Memory B cell (primary cell): ENCODE measurements around the gene DUSP28.
"Not testable (repeated sequence)": the region's sequence is repeated elsewhere in the genome, so short reads cannot be mapped to it uniquely, and the experiment has no call there.

Experiments used
- ATAC-seq: fragments of 150-1000 bp; cut with Tn5 transposase; 2 replicates; pipeline ENCODE4 v1.10.0; 2021; ENCODE audit warnings: low read depth, mild to moderate bottlenecking, moderate library complexity
- DNase-seq, 2 donors: peaks; one replicate each; pipeline ENCODE4 v3.0.0; 2022; ENCODE audit warnings: low spot score in 2 of 2
- H3K27ac Mint-ChIP-seq: one replicate; pipeline ENCODE4 v1.8.0; 2022; ENCODE audit warnings: mild to moderate bottlenecking, moderate library complexity, mixed read lengths
- H3K27me3 Mint-ChIP-seq: one replicate; pipeline ENCODE4 v1.8.0; 2022; ENCODE audit warnings: mixed read lengths
- H3K36me3 Mint-ChIP-seq: one replicate; pipeline ENCODE4 v1.8.0; 2022; ENCODE audit warnings: mild to moderate bottlenecking, mixed read lengths
- H3K4me1 Mint-ChIP-seq: one replicate; pipeline ENCODE4 v1.8.0; 2022; ENCODE audit warnings: mixed read lengths
- H3K4me3 Mint-ChIP-seq: one replicate; pipeline ENCODE4 v1.8.0; 2022; ENCODE audit warnings: mild to moderate bottlenecking, moderate library complexity, mixed read lengths
- H3K9me3 Mint-ChIP-seq: one replicate; pipeline ENCODE4 v1.8.0; 2022; ENCODE audit warnings: mixed read lengths

Gene DUSP28

DNA sequence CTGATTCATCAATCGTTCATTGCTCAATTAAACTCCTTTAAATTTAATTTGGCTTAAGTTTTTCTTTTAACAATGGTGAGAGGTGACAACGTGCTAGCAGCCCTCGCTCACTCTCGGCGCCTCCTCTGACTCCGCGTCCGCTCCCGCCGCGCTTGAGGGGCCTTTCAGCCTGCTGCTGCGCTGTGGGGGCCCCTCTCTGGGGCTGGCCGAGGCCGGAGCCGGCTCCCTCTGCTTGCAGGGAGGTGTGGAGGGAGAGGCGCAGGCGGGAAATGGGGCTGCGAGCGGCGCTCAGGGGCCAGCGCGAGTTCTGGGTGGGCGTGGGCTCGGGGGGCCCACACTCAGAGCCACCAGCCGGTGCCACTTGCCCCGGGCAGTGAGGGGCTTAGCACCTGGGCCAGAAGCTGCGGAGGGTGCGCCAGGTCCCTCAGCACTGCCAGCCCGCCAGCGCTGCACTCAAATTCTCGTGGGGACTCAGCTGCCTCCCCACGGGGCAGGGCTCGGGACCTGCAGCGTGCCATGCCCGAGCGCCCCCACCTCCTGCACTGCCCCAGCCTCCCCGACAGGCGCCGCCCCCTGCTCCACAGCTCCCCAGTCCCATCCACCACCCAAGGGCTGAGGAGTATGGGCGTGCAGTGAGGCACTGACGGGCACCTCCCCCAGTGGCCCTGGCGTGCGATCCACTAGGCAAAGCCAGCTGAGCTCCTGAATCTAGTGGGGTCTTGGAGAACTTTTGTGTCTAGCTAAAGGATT lies 22.0 kb upstream of the DUSP28 start:
- Mint-ChIP-seq H3K27me3 (no peaks in the 10 kb centered on the region), H3K4me3 (no peak overlapping the region), H3K4me1 (peaks cover 7% of the 10 kb centered on the region), H3K36me3 (peaks cover 44% of the 10 kb centered on the region), H3K27ac (no peak overlapping the region), H3K9me3 (peaks cover 2% of the 10 kb centered on the region)
- no peak for DNase-seq
- ATAC-seq, result no peak

- H3K4me1 Mint-ChIP-seq, DNase-seq, H3K4me3 Mint-ChIP-seq, H3K27me3 Mint-ChIP-seq, ATAC-seq, H3K27ac Mint-ChIP-seq, H3K9me3 Mint-ChIP-seq: not testable (repeated sequence)
- peaks cover 38% of the 10 kb centered on the region for H3K36me3 Mint-ChIP-seq
Measured at GRCh38 chr2:240539101-240539500, 21.1 kb upstream of the DUSP28 start.

DNA sequence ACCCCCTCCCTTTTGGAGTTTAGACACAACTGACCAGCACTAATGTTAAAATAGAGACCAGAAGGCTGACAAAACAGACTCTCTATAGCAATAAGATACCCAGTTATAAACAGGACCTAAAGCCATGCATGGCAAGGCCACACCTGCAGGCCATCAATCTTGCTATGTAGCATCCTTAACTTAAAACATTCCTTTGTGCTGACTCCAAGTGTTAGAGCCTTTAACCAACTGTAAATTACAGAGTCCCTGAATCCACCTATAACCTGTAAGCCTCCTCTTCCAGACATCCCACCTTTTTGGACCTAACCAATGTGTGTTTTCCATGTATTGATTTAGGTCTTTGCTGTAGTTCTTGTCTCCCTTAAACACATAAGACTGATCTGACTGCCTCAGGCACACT lies 20.3 kb upstream of the DUSP28 start:
- Mint-ChIP-seq H3K36me3 (peaks cover 34% of the 10 kb centered on the region), H3K9me3 (no peaks in the 10 kb centered on the region), H3K27ac (no peak overlapping the region), H3K4me1 (peaks cover 7% of the 10 kb centered on the region), H3K27me3 (no peaks in the 10 kb centered on the region), H3K4me3 (no peak overlapping the region)
- ATAC-seq (no peak), DNase-seq (no peak)

- Mint-ChIP-seq H3K27me3 (no peaks in the 10 kb centered on the region), H3K4me3 (no peak overlapping the region), H3K9me3 (peaks cover 2% of the 10 kb centered on the region), H3K36me3 (peaks cover 17% of the 10 kb centered on the region), H3K4me1 (peaks cover 11% of the 10 kb centered on the region), H3K27ac (peak overlapping the region; percentile 62)
- DNase-seq (no peak), ATAC-seq (no peak)
Measured at GRCh38 chr2:240551288-240551687, 8.9 kb upstream of the DUSP28 start.

DNA sequence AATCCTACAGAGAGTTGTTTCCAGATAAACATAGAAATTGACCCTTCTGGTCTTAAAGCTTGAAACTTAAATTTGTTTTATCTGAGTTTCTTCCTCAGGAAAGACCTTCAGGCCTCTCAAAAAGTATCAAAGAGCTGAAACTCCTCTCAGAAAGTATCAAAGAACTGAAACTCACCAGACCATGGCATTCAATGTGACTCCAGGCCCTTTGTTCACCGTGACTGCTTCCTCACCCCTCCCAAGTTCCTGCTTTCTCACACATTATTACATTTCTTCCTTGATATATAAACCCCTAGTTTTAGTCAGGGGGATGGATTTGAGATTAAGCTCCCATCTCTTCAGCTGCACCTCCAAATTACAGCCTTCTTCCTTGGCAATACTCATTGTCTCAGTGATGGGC lies 8.3 kb upstream of the DUSP28 start:
- Mint-ChIP-seq H3K9me3 (peaks cover 2% of the 10 kb centered on the region), H3K36me3 (peaks cover 15% of the 10 kb centered on the region), H3K27ac (peak overlapping the region; percentile 62), H3K27me3 (no peaks in the 10 kb centered on the region), H3K4me3 (no peak overlapping the region), H3K4me1 (peaks cover 16% of the 10 kb centered on the region)
- DNase-seq (no peak), ATAC-seq (peak; percentile 51)

DNA sequence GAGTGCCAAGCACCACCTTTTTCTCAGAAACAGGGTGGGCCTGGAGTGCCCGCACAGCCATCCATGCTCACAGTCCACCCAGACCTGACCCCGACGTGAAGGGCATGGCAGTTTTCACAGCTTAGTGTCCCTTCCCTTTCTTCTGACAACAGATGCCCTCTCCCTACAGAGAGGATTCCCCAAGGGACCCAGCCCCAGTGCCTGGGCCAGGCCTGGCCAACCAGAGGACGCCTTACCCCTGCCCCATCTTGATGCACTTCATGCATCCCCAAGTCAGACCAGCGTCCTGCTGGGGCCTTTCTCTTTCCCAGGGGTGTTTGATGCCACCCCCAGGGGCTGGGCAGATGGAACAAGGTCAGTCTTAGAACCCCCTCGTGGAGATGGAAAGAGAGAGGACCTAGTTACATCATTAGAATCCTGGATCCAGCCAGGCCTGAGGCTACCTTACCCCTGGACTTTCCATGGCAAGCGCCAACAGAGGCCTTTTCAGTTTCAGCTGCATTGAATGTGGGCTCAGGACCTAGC lies 6.1 kb upstream of the DUSP28 start:
- Mint-ChIP-seq H3K27ac (no peak overlapping the region), H3K27me3 (no peaks in the 10 kb centered on the region), H3K4me1 (peaks cover 22% of the 10 kb centered on the region), H3K9me3 (no peaks in the 10 kb centered on the region), H3K36me3 (peaks cover 13% of the 10 kb centered on the region), H3K4me3 (no peak overlapping the region)
- DNase-seq (no peak), ATAC-seq (no peak)

DNA sequence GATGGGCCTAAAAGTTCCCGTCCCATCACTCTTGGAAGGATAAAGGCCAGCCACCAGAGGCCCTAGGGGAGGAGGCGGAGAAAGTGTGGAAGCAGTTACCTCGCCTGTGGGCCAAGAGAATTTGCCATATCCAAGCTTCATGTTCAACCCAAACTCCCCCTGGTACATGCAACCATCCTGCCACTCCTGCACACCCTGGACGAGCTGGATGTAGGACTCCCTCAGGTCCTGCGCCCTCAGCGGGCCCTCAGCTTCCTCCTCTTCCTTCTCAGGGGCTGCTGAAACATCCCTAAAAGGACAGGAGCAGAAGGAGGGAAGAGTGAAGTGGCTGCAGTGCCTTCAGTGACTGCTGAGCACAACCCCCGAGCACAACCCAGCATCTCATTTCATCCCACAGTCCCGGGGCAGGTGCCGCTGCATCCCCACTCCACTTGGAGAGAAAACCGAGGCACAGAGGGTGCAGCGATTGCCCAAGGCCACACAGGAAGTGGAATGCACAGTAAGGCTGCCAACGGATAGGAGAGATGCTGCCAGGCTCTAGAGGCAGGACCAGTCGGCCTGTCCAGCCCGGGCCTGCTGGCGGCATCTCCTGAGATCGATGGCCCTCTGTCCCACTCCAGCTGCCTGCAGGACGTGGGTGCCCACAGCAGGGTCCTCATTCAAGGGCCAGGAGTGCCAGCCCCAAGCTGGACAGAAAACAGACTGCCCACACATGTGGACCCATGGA lies 5.2 kb upstream of the DUSP28 start:
- ATAC-seq, result no peak
- DNase-seq, result no peak
- H3K4me1 Mint-ChIP-seq, result peaks cover 27% of the 10 kb centered on the region
- no peaks in the 10 kb centered on the region for H3K27me3 Mint-ChIP-seq
- H3K27ac Mint-ChIP-seq, result no peak overlapping the region
- H3K4me3 Mint-ChIP-seq, result no peak overlapping the region
- no peaks in the 10 kb centered on the region for H3K9me3 Mint-ChIP-seq
- peaks cover 15% of the 10 kb centered on the region for H3K36me3 Mint-ChIP-seq

DNA sequence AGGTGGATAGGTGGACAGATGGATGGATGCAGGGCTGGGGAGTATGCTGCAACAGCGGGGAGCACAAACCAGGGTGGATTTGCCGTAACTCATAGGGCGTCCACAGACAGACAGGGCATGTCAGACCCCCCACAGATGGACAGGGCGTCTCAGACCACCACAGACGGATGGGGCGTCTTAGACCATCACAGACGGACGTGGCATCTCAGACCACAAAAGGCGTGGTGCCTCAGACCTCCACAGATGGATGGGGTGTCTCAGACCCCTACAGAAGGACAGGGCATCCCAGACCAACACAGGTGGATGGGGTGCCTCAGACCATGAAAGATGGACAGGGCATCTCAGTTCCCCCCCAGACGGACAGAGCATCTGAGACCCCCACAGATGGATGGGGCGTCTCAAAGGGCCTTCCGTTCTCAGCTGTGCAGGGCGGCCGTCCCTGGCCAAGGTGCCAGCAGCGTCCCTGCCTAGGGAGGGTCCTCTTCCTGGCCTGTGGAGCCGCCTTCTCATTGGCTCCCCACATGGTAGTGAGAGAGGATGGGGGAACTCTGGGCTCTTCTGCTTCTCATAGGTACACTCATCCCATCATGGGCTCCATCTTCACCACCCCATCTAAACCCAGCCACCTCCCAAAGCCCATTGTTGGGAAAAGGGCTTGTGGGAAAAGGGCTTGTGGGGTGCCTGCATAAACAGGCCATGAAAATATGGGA lies 4.5 kb upstream of the DUSP28 start:
- no peaks in the 10 kb centered on the region for H3K27me3 Mint-ChIP-seq
- H3K27ac Mint-ChIP-seq, result no peak overlapping the region
- DNase-seq (no peak), ATAC-seq (no peak)
- peaks cover 27% of the 10 kb centered on the region for H3K4me1 Mint-ChIP-seq
- H3K9me3 Mint-ChIP-seq, result no peaks in the 10 kb centered on the region
- no peak overlapping the region for H3K4me3 Mint-ChIP-seq
- peaks cover 12% of the 10 kb centered on the region for H3K36me3 Mint-ChIP-seq

GRCh38 chr2:240556553-240557100 lies 3.5 kb upstream of the DUSP28 start:
- Mint-ChIP-seq H3K27ac (no peak overlapping the region), H3K9me3 (no peaks in the 10 kb centered on the region), H3K27me3 (no peaks in the 10 kb centered on the region), H3K4me1 (peaks cover 27% of the 10 kb centered on the region), H3K4me3 (peak overlapping the region; percentile 14), H3K36me3 (peaks cover 7% of the 10 kb centered on the region)
- peak in 1 of 2 donors; percentile 58 for DNase-seq
- no peak for ATAC-seq

DNA sequence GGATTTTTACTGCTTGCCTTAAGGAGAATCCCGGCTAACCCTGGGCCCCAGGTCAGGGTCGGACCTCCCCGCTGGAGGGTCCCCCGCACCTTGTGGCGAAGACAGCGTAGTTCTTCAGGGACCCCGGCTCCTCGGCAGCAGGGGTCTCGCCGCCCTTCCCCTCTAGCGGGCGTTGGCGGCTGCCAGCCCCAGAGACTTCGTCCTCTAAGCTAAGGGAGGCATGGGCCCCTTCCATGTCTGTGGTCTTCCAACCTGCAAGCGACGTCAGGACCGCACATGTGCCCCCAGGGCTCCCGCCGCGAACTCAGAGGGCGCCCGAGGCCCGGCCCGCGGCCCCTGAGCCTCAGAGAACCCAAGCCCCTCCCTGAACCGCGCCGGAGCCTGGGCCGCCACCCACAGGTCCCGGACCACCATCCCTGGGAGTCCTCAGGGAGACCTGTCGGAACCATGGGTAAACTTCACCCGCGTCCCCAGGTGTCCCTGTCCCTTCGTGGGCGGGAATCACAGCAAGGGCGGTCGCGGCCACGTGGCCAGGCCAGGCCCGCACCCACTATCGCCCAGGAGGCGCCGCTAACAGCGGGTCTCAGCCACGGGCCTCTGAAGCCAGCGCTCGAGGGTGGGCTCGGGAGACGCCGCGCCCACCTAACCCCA lies 2.9 kb upstream of the DUSP28 start:
- Mint-ChIP-seq H3K9me3 (no peaks in the 10 kb centered on the region), H3K36me3 (peaks cover 4% of the 10 kb centered on the region), H3K4me3 (peak overlapping the region; percentile 14), H3K27ac (no peak overlapping the region), H3K27me3 (no peaks in the 10 kb centered on the region), H3K4me1 (peaks cover 26% of the 10 kb centered on the region)
- DNase-seq, result no peak
- no peak for ATAC-seq

DNA sequence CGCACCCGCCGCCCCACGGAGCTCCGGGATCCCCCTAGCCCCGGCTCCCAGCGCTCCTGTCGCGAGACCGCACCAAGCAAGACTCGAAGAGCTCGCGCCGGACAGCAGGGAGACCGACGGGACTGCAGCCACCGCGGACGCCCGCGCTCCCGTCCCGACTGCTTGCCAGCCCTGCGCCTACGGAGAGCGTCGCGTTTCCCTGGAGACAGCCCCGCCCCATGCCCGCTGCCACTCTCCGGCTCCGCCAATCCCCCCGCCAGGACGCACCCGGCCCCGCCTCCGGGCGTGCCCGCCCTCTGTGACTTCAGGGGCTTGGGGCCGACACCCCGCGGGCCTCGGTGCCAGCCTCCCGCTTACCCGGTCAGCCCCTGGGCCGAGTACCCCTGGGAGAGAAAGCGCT lies 2.3 kb upstream of the DUSP28 start, which contains the start of gene ANKMY1:
TSS of gene ANKMY1 (minus strand) at position 181 of the 400 bp plus-strand sequence. CDS start 653 bp downstream, outside the sequence.
- no peak for DNase-seq
- H3K27ac Mint-ChIP-seq, result no peak within 1 kb of the TSS
- H3K4me1 Mint-ChIP-seq, result peaks cover 26% of the 10 kb centered on the region
- H3K9me3 Mint-ChIP-seq, result no peaks in the 10 kb centered on the region
- H3K36me3 Mint-ChIP-seq, result peaks cover 4% of the 10 kb centered on the region
- H3K4me3 Mint-ChIP-seq, result peak within 1 kb of the TSS; percentile 85
- no peak for ATAC-seq
- no peaks in the 10 kb centered on the region for H3K27me3 Mint-ChIP-seq

DNA sequence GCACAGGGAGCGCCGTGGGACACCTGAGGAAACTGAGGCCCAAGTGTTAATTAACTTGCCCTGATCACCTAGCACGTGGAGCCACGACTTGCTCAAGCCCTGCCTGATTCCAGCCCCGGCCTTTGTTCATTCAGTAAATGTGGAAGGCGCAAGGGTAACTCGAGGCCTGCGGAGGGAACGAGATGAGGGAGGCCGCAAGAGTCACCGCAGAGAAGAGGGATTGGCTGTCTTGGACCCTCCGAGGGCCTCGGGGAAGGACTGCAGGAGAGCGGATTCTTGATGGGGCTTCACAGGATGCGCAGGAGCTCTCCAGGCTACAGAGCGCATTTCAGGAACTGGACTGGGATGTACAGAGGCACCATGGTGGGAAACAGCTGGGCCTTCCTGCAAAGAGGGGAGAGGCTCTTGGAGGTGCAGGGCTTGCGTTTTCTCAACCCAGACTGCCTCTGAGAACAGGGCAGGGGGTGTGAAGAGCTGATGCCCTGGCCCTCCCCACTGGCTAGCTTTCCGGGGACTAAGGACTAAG lies 1.9 kb upstream of the DUSP28 start:
- Mint-ChIP-seq H3K4me3 (peak overlapping the region; percentile 85), H3K27me3 (no peaks in the 10 kb centered on the region), H3K9me3 (no peaks in the 10 kb centered on the region), H3K27ac (no peak overlapping the region), H3K4me1 (peaks cover 26% of the 10 kb centered on the region), H3K36me3 (peaks cover 4% of the 10 kb centered on the region)
- ATAC-seq, result no peak
- no peak for DNase-seq

- H3K4me3 Mint-ChIP-seq, result peak overlapping the region; percentile 85
- H3K36me3 Mint-ChIP-seq, result peaks cover 7% of the 10 kb centered on the region
- no peaks in the 10 kb centered on the region for H3K9me3 Mint-ChIP-seq
- no peaks in the 10 kb centered on the region for H3K27me3 Mint-ChIP-seq
- H3K27ac Mint-ChIP-seq, result peak overlapping the region; percentile 89
- DNase-seq, result no peak
- H3K4me1 Mint-ChIP-seq, result peaks cover 30% of the 10 kb centered on the region
- ATAC-seq, result no peak
Measured at GRCh38 chr2:240559286-240559685, 871 bp upstream of the DUSP28 start.
